Astrocyte (in vitro differentiated cells and primary cell): Measurements from ENCODE around the gene NUDT14.

Source experiments
- EZH2 ChIP-seq: IDR thresholded peaks from 2 replicates; pipeline ENCODE4 v1.6.1; 2012; ENCODE audit warnings: mild to moderate bottlenecking, low read length, inconsistent platforms; ENCODE audit not compliant: insufficient read depth
- TF ChIP-seq, protein P1 (sequence below): IDR thresholded peaks from 2 replicates; pipeline ENCODE4 v1.5.1; 2011; ENCODE audit warnings: low read depth, mild to moderate bottlenecking, inconsistent platforms, low read length, moderate library complexity; ENCODE audit not compliant: insufficient read depth

GRCh38 chr14:105229099-105229655 lies 48.1 kb upstream of the NUDT14 start:
- TF ChIP-seq, protein P1, sequence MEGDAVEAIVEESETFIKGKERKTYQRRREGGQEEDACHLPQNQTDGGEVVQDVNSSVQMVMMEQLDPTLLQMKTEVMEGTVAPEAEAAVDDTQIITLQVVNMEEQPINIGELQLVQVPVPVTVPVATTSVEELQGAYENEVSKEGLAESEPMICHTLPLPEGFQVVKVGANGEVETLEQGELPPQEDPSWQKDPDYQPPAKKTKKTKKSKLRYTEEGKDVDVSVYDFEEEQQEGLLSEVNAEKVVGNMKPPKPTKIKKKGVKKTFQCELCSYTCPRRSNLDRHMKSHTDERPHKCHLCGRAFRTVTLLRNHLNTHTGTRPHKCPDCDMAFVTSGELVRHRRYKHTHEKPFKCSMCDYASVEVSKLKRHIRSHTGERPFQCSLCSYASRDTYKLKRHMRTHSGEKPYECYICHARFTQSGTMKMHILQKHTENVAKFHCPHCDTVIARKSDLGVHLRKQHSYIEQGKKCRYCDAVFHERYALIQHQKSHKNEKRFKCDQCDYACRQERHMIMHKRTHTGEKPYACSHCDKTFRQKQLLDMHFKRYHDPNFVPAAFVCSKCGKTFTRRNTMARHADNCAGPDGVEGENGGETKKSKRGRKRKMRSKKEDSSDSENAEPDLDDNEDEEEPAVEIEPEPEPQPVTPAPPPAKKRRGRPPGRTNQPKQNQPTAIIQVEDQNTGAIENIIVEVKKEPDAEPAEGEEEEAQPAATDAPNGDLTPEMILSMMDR: no peak
- TF ChIP-seq EZH2: no peak
